H1 (cell line): ENCODE data around the gene PINLYP. TPM values are rescaled to one million over a fixed set of nuclear protein-coding genes. Genes with fewer than 3 reads are reported as not detected.

Experiments used
- CTCF ChIA-PET: fragments of 300-600 bp; sonication (Branson Sonifier 250); formaldehyde crosslinking; loops from one replicate; lab custom pipeline; 2021; ENCODE audit not compliant: partially characterized antibody; lab: Charles Lee
- POLR2A ChIA-PET: fragments of 300-600 bp; sonication (Branson Sonifier 250); formaldehyde crosslinking; loops from one replicate; lab custom pipeline; 2021; ENCODE audit warnings: inconsistent platforms; ENCODE audit not compliant: partially characterized antibody; lab: Charles Lee
- DNase-seq, 2 experiments: peaks; one replicate each; pipeline versions ENCODE4 v3.0.0 to v3.0.0-alpha.2; 2010 to 2022; ENCODE audit warnings: low spot score in 2 of 2, low read depth in 1 of 2, mixed read lengths in 1 of 2
- FAIRE-seq: peaks from 2 replicates; lab custom pipeline; 2011; peaks lifted over from hg19 to GRCh38; lab: Jason Lieb, UNC
- H2AFZ ChIP-seq: 2 replicates; pipeline ENCODE4 v1.8.1; 2012; ENCODE audit warnings: low read length, inconsistent platforms
- H2AK5ac ChIP-seq: 2 replicates; pipeline ENCODE4 v1.6.1; 2013; ENCODE audit warnings: low read depth, low read length
- H2BK120ac ChIP-seq: replicated peaks from 2 replicates; pipeline ENCODE3; 2013; ENCODE audit warnings: low read depth, low read length, inconsistent platforms
- H2BK12ac ChIP-seq: 2 replicates; pipeline ENCODE4 v1.6.1; 2013; ENCODE audit warnings: low read depth, low read length
- H2BK15ac ChIP-seq: 2 replicates; pipeline ENCODE4 v1.6.1; 2013; ENCODE audit warnings: low read length
- H2BK20ac ChIP-seq: 2 replicates; pipeline ENCODE4 v1.6.1; 2013; ENCODE audit warnings: low read length
- H2BK5ac ChIP-seq: 2 replicates; pipeline ENCODE4 v1.6.1; 2013; ENCODE audit warnings: low read depth, low read length
- H3K14ac ChIP-seq: 2 replicates; pipeline ENCODE4 v1.6.1; 2013; ENCODE audit warnings: inconsistent platforms; ENCODE audit not compliant: insufficient read length
- H3K18ac ChIP-seq: 2 replicates; pipeline ENCODE4 v1.6.1; 2013; ENCODE audit warnings: low read length; ENCODE audit errors: extremely low read depth
- H3K23ac ChIP-seq: 2 replicates; pipeline ENCODE4 v1.6.1; 2013; ENCODE audit warnings: inconsistent platforms; ENCODE audit not compliant: insufficient read length
- H3K23me2 ChIP-seq: 2 replicates; pipeline ENCODE4 v1.6.1; 2013; ENCODE audit warnings: low read depth, low read length
- H3K27ac ChIP-seq: 2 replicates; pipeline ENCODE4 v1.6.1; 2011; ENCODE audit warnings: low read depth, low read length, inconsistent platforms
- H3K27me3 ChIP-seq, 4 experiments: replicated peaks in 1 of 4; 1 replicate in 1 of 4; 2 replicates in 3 of 4; pipeline versions ENCODE4 v1.6.1 to v1.8.1; 2011 to 2013; ENCODE audit warnings: low read length in 3 of 4, mild to moderate bottlenecking in 3 of 4, inconsistent platforms in 2 of 4, mixed read lengths in 2 of 4, moderate library complexity in 1 of 4; ENCODE audit not compliant: control insufficient read depth in 3 of 4, insufficient read depth in 3 of 4; ENCODE audit errors: extremely low read depth in 1 of 4
- H3K36me3 ChIP-seq, 4 experiments: 2 replicates each; pipeline versions ENCODE4 v1.6.1 to v1.8.1; 2011 to 2013; ENCODE audit warnings: mild to moderate bottlenecking in 4 of 4, low read length in 3 of 4, moderate library complexity in 2 of 4, control low read depth in 1 of 4, inconsistent platforms in 1 of 4; ENCODE audit not compliant: insufficient read depth in 4 of 4, control insufficient read depth in 2 of 4
- H3K4ac ChIP-seq: replicated peaks from 2 replicates; pipeline ENCODE3; 2013; ENCODE audit warnings: low read length, low read depth, mixed read lengths, inconsistent platforms; ENCODE audit not compliant: insufficient read length
- H3K4me1 ChIP-seq, 4 experiments: replicated peaks in 1 of 4; 1 replicate in 1 of 4; 2 replicates in 3 of 4; pipeline versions ENCODE4 v1.6.1 to v1.8.1; 2011 to 2013; ENCODE audit warnings: low read length in 3 of 4, inconsistent platforms in 2 of 4, mixed read lengths in 1 of 4; ENCODE audit not compliant: insufficient read depth in 4 of 4, control insufficient read depth in 3 of 4
- H3K4me2 ChIP-seq, 2 experiments: 2 replicates each; pipeline versions ENCODE4 v1.6.1 to v1.8.1; 2011 to 2013; ENCODE audit warnings: low read depth in 2 of 2, low read length in 2 of 2, control low read depth in 1 of 2, inconsistent platforms in 1 of 2, mild to moderate bottlenecking in 1 of 2; ENCODE audit not compliant: insufficient read depth in 1 of 2
- H3K4me3 ChIP-seq, 4 experiments: fragments of 200-600, 300-600 bp in 1 of 4; sonication (generic), shearing (Covaris generic), sonication (Bioruptor Twin) in 1 of 4; 2 replicates each; pipeline versions ENCODE4 v1.5.1 to v1.8.1; 2011 to 2016; ENCODE audit warnings: low read length in 4 of 4, low read depth in 3 of 4, control low read depth in 2 of 4, inconsistent platforms in 2 of 4, mild to moderate bottlenecking in 2 of 4, mixed read lengths in 1 of 4, moderate library complexity in 1 of 4; ENCODE audit not compliant: insufficient read depth in 2 of 4; ENCODE audit errors: extremely low read depth in 1 of 4
- H3K56ac ChIP-seq: replicated peaks from 2 replicates; pipeline ENCODE3; 2013; ENCODE audit warnings: low read depth, mild to moderate bottlenecking, mixed read lengths, low read length, inconsistent platforms; ENCODE audit not compliant: insufficient read length
- H3K79me1 ChIP-seq: 2 replicates; pipeline ENCODE4 v1.6.1; 2013; ENCODE audit warnings: low read depth, low read length, control low read depth
- H3K79me2 ChIP-seq, 2 experiments: 2 replicates each; pipeline versions ENCODE4 v1.6.1 to v1.8.1; 2012 to 2013; ENCODE audit warnings: low read length in 2 of 2, mild to moderate bottlenecking in 2 of 2, inconsistent platforms in 1 of 2; ENCODE audit not compliant: insufficient read depth in 2 of 2, control insufficient read depth in 1 of 2
- H3K9ac ChIP-seq, 4 experiments: replicated peaks in 1 of 4; 1 replicate in 1 of 4; 2 replicates in 3 of 4; pipeline versions ENCODE4 v1.6.1 to v1.8.1; 2011 to 2013; ENCODE audit warnings: low read depth in 3 of 4, low read length in 3 of 4, control low read depth in 2 of 4, mild to moderate bottlenecking in 2 of 4, moderate library complexity in 2 of 4, inconsistent platforms in 1 of 4; ENCODE audit errors: extremely low read depth in 1 of 4
- H3K9me3 ChIP-seq, 2 experiments: 2 replicates each; pipeline versions ENCODE4 v1.6.1 to v1.8.1; 2012 to 2013; ENCODE audit warnings: mild to moderate bottlenecking in 2 of 2, moderate library complexity in 2 of 2, control low read depth in 1 of 2, inconsistent platforms in 1 of 2, low read depth in 1 of 2, low read length in 1 of 2, mixed read lengths in 1 of 2; ENCODE audit not compliant: insufficient read depth in 2 of 2
- H4K20me1 ChIP-seq, 2 experiments: replicated peaks in 1 of 2; 2 replicates each; pipeline versions ENCODE3 to v1.8.1; 2011 to 2013; ENCODE audit warnings: inconsistent platforms in 2 of 2, low read length in 2 of 2, mild to moderate bottlenecking in 1 of 2; ENCODE audit not compliant: insufficient read depth in 2 of 2, control insufficient read depth in 1 of 2
- H4K5ac ChIP-seq: 2 replicates; pipeline ENCODE4 v1.6.1; 2013; ENCODE audit warnings: low read length, low read depth, mixed read lengths, inconsistent platforms; ENCODE audit not compliant: insufficient read length
- H4K8ac ChIP-seq: 2 replicates; pipeline ENCODE4 v1.8.0; 2013; ENCODE audit warnings: mild to moderate bottlenecking, moderate library complexity, low read length, inconsistent platforms; ENCODE audit not compliant: insufficient read depth; ENCODE audit errors: extremely low read depth
- H4K91ac ChIP-seq: replicated peaks from 2 replicates; pipeline ENCODE3; 2013; ENCODE audit warnings: low read length, mixed read lengths, inconsistent platforms; ENCODE audit not compliant: insufficient read length
- ATF2 ChIP-seq: IDR thresholded peaks from 2 replicates; pipeline ENCODE4 v1.6.1; 2012; ENCODE audit warnings: low read length, inconsistent platforms
- CBX5 ChIP-seq: fragments of 300-800, 300-1000 bp; sonication (generic); IDR thresholded peaks from 2 replicates; pipeline ENCODE4 v1.7.1; 2016; ENCODE audit warnings: antibody characterized with exemption, low read length, low read depth
- CBX8 ChIP-seq: fragments of 300-800, 300-1000 bp; sonication (generic); IDR thresholded peaks from 2 replicates; pipeline ENCODE4 v1.7.1; 2016; ENCODE audit warnings: low read depth, low read length, borderline replicate concordance
- E2F6 ChIP-seq: IDR thresholded peaks from 2 replicates; pipeline ENCODE4 v1.6.1; 2012; ENCODE audit warnings: inconsistent platforms
- MAFK ChIP-seq: IDR thresholded peaks from 2 replicates; pipeline ENCODE4 v1.6.1; 2012; ENCODE audit warnings: low read depth, mild to moderate bottlenecking, improper control_type of control experiment, low read length
- RBBP5 ChIP-seq: IDR thresholded peaks from 2 replicates; pipeline ENCODE4 v1.7.1; 2012; ENCODE audit warnings: low read depth, mild to moderate bottlenecking, inconsistent platforms, low read length, moderate library complexity, borderline replicate concordance
- SAP30 ChIP-seq: fragments of 300-600 bp; sonication (generic); IDR thresholded peaks from 2 replicates; pipeline ENCODE4 v1.7.1; 2012; ENCODE audit warnings: low read length, moderate library complexity, mild to moderate bottlenecking, inconsistent platforms; ENCODE audit not compliant: insufficient read depth, insufficient replicate concordance
- SP1 ChIP-seq: IDR thresholded peaks from 2 replicates; pipeline ENCODE4 v1.6.1; 2011; ENCODE audit warnings: low read depth, low read length
- ZNF274 ChIP-seq: IDR thresholded peaks from 2 replicates; pipeline ENCODE4 v1.7.0; 2012; ENCODE audit warnings: low read length, borderline replicate concordance; ENCODE audit errors: extremely low read depth
- WGBS, 2 experiments: shearing (Covaris generic) in 1 of 2; methylation state at CpG; one replicate each; pipeline versions ENCODE4 v1.1.6 to v1.1.7; 2013 to 2015; ENCODE audit warnings: low lambda C conversion rate in 2 of 2, mixed read lengths in 2 of 2, inconsistent platforms in 1 of 2, low coverage in 1 of 2, missing lambda C conversion rate in 1 of 2; ENCODE audit not compliant: insufficient replicate concordance in 2 of 2, insufficient coverage in 1 of 2, insufficient read length in 1 of 2; ENCODE audit errors: extremely low coverage in 1 of 2, missing lambda C conversion rate in 1 of 2; 5-methylcytosine and 5-hydroxymethylcytosine counted together
- polyA plus RNA-seq, 7 experiments: library from polyadenylated mRNA; depleted of rRNA in 3 of 7; stranded (reverse) in 5 of 7; unstranded in 2 of 7; fragments of >200 nt in 5 of 7; fragments of 200-250 nt in 2 of 7; gene quantifications; 1 replicate in 5 of 7; 2 replicates in 1 of 7; 4 replicates in 1 of 7; pipeline versions ENCODE4 v1.2.1 to v1.2.3, GENCODE V29; 2011 to 2013; ENCODE audit warnings: missing spikeins in 2 of 7, mixed read lengths in 2 of 7
- total RNA-seq: library from RNA; stranded (reverse); fragmentation: NEBNext Ultra II Directional; extraction: Animal tissue kit (Norgen Biotek cat#: 25700); gene quantifications from 2 replicates; pipeline ENCODE4 v1.2.1, GENCODE V29; 2021

The PINLYP gene
- total and polyA plus RNA-seq, 2 of the 8 experiments (the other 6 are each of a cell fraction or from before 2014, with no cell fraction given), result 7.5 to 31.3 TPM

- Histone ChIP-seq H3K23me2 (peaks cover 16% of the 10 kb centered on the region), H2BK15ac (no peak overlapping the region), H2BK12ac (no peak overlapping the region), H4K5ac (no peak overlapping the region), H3K79me2 (no peaks in the 10 kb centered on the region), H4K91ac (no peak overlapping the region), H3K4me2 (no peak overlapping the region), H4K8ac (no peak overlapping the region), H3K18ac (no peak overlapping the region), H3K9me3 (no peaks in the 10 kb centered on the region), H3K56ac (no peak overlapping the region), H3K4me1 (peaks cover 0 to 7% (median 3%) of the 10 kb centered on the region in 4 experiments; a peak in 5 of 7 replicates), H2BK20ac (no peak overlapping the region), H3K14ac (no peak overlapping the region), H2BK5ac (no peak overlapping the region), H3K27ac (no peak overlapping the region), H3K27me3 (no peaks in the 10 kb centered on the region), H3K79me1 (peaks cover 5% of the 10 kb centered on the region; the same call in 1 of the 2 replicates), H3K36me3 (peaks cover 0 to 4% (median 0%) of the 10 kb centered on the region in 4 experiments; a peak in 2 of 8 replicates), H4K20me1 (peaks cover 0 to 4% of the 10 kb centered on the region in 2 experiments), H3K4me3 (no peak overlapping the region), H2AK5ac (no peak overlapping the region), H3K4ac (no peak overlapping the region), H3K23ac (no peak overlapping the region), H2AFZ (no peak overlapping the region), H2BK120ac (no peak overlapping the region), H3K9ac (no peak overlapping the region)
- WGBS, 2 experiments, result 72% methylated on average over 2 of the region's 2 CpGs; no CpG with 5 or more reads in 1 of the 2 experiments
- no peak for TF ChIP-seq RBBP5
- TF ChIP-seq SAP30, result no peak
- no peak for TF ChIP-seq CBX8
- TF ChIP-seq ZNF274, result no peak
- no peak for TF ChIP-seq ATF2
- TF ChIP-seq SP1, result no peak
- no peak for TF ChIP-seq MAFK
- no peak for TF ChIP-seq E2F6
- TF ChIP-seq CBX5, result no peak
- POLR2A ChIA-PET, result interaction anchor here (0.6 to 3.6 kb wide), 4 partner anchors 7 to 15 kb away, joined by 3 to 22 read pairs (median 9); no protein-coding TSS in a partner anchor
- DNase-seq (no peak), FAIRE-seq (no peak)
- CTCF ChIA-PET, result interaction anchor here (0.7 to 6.9 kb wide), 6 partner anchors 8 to 80 kb away, joined by 3 to 45 read pairs (median 4); partner anchors contain the start of gene IRGQ
Measured at GRCh38 chr19:43582495-43582894, 6.9 kb downstream of the PINLYP start.
